Stimulated activated CD8-positive, alpha-beta memory T cell treated with anti-CD3 and anti-CD28 coated beads, Interleukin-2, amount 100 ng/mL, for 1 hour (primary cell): ENCODE measurements around the gene BNC2.
"Not testable (repeated sequence)": the region's sequence is repeated elsewhere in the genome, so short reads cannot be mapped to it uniquely, and the experiment has no call there.

Experiments
- DNase-seq, 2 donors: peaks; one replicate each; pipeline ENCODE4 v3.0.0-alpha.2; 2020; ENCODE audit warnings: low read depth in 2 of 2

The BNC2 gene

DNA sequence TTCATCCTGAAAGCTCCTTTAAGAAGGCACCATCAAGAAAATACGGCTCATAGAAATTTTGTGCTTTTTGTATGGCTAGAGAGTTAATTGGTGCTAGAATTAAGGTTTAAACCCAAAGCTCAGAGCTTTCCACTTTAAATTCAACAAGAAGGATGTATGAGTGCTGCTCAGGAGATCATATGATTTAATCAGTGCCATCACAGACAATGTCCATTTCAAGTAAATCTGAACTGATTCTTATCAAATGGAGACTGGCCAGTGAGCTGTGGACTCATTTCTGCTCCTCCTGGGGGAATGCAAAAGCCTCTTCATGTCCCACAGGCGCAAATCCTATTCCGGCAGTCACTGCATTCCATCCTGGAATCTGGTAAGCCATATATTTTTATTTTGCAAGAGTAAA, 327.2 kb downstream of the BNC2 start:
- DNase-seq, result no peak

DNA sequence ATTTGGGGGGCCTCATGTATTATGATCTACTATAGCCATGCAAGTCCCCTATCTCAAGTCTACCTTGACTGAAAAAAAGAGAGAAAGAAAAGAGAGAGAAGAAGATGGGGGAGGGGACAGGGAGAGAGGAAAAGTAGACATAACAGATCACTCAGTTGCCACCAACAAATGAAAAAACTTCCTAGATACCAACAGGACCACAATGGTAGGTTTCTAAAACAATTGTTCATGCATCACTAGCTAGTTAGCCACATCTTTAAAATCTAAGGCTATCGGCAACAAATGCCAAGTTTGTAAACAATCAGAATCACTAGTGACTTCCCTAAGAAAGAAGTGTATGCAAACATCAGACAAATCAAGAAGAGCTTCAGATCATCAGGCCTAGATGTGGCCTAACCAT, 328.2 kb downstream of the BNC2 start:
- DNase-seq, result no peak

DNA sequence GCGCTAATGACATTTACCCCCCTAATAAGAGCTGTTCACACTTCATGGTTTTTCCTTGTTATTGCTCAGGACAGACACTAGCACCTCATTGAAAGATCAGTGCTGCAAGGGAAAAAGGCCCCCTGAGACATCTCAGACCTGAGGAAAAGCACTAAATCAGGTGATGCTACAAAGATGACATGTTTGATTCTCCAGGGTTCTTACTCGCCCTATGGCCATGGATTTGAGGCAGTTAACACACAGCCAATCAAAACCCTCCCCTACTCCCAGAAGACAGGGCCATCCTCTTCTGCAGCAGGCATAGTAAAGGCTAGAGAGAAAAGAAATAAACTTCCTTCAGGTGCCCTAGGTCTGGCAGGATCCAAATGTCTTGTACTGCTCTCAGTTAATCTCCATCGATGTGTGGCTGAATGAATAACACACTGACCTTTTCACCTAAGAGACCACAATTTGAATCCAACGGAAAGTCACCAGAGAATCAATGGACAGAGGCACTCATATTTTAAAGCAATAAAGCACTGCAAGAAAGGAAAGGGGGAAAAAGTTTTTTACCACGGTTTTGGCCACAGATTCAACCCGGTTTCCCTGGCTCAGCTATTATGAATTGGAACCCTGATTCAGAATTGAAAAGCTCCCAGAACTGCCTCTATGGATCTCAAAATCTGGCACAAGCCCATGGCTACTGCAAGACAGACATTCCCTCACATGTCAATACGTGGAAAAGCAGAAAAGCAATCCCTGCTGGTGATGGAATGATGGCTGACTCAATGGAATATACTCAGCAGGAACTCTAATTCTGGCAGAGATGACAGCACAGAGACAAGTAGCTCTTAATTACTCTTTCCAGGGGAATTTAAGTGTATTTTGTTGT, 329.5 kb downstream of the BNC2 start:
- no peak for DNase-seq

DNA sequence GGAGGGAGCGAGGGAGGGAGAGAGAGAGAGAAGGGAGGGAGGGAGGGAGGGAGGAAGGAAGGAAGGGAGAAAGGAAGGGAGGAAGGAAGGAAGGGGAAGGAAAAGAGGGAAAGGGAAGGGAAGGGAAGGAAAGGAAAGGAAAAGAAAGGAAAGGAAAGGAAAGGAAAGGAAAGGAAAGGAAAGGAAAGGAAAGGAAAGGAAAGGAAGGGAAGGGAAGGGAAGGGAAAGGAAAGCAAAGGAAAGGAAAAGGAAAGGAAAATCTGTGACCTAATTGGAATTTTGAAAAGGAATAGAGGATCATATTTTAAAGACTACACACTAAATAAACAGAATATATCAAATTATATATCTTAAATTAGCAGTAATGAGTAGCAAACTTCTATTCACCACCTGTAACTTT, 330.8 kb downstream of the BNC2 start:
- not testable (repeated sequence) for DNase-seq

DNA sequence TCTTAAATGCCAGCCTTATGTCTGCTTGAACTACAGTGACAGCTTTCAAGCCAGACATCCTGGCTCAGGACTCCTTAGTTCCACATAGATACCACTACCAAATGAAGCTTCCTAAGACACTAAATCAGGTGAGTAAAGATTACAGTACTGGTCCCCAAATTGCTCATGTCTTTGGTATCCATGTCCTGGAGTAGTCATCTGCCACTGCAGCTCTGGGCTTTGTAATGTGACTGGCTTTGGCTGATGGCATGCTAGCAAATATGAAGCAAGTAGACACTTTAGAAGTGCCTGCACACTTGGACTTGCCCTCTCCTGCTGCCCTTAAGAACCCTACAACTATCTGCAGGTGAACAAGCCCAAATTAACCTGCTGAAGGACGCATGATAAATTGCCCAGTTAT, 334.9 kb downstream of the BNC2 start:
- no peak for DNase-seq

DNA sequence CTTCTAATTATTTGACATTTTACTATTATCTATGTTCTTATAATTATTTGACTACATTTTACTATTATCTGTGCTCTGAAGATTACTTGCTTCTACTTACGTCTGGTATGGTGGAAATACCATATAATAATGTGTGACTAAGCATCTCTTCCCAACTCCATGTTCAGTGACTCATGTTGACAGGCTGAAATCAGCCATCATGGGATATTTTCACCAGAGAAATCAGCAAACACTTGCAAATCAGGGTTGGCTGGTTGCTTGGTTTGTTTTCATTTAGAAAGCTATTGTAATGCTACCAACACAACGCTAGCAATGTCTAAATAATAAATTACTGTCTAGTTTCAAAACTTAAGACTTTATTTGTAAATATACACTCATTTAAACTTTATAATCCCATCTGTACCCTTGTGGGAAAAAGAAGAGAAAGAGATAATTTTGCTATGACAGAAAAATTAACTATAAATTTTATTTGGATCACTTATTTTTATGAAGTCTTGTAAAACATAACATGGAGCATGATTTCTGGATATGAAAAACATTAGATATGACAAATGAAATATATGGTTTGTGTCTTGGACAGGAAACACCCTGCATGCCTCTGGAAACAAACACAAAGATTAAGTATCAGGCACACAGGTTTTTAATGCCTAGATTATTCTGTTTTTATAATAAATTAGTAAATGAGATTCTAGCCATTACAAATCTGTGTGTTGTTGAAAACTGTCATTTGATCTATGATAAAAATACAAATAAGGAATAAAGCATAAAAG, 337.6 kb downstream of the BNC2 start:
- DNase-seq, result no peak

DNA sequence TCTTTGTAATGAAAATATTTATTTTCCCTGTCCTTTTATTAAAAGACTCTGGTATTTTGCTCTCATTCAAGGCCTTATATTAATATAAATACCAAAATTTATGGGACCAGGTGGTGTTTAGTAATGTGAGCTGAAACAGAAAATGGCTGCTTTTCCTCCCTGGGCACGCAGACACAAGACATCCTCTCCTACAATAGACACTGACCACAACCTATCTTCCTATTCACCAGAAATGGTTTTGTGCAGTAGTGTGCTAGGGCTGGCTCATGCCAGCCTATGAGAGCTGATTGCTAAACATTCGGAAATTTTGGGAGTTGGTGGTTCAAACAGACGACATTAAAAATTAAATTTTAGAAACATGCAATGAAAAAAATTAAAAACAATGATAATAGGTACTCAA, 338.2 kb downstream of the BNC2 start:
- DNase-seq, result no peak

DNA sequence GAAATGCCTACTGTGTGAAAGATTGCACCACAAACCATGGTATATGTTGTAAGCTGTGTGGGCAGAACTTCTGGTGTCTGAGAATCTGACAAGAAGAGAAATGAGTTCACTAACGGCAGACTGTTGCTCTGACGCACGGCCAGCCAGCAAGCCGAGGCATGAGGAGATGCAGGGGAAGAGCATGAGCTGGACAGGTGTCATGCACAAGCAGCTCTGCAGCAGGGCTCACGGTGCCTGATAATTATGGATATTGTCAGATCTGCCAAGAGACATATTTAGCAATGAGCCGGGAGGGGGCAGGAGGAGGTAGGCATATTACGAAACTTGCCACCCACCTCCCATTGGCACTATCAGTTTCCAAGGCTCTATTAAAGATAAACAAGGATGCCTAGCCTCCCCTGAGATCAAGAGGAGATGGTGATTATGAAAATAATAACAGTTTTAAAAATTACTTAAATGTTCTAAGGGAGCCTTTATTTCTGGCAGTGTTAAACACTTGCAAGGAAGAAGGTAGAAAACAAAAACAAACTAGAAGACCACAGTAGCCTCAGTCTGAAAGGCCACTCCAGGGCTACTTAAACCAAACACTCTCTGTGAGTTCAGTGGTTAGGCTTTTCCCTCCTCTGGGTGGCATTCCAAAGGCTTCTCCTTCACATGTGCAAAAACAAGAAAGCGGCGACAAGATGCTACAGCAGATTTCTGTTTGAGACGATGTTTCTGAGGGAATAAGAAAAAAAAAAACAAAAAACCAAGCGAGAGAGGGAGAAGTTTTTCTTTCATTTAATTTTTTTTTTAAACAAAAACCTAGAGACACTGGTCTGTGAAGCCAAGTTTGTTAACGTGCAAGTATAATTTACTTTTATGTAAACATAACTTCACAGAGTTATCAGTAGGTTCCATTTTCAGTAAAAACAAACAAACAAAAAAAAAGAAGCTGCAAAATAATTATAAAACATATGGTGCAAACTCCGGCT, 339.5 kb downstream of the BNC2 start:
- no peak for DNase-seq

DNA sequence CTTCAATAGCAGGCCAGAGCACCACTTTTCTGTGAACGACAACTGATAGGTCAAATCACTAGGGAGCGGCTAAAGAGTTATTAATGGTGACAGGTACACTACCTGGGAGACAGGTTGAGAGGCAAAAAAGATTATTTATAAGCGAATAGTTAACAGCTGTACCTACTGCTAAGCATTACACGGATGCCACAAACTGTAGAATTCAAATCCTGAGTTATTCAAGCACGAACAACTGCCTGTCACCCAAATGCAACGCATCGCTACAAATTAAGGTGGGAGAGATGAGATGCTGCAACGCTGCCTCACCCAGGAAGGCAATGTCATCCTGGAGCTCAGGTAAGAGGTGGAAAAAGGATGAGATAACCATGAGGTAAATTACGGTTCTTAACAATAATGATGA, 342.9 kb downstream of the BNC2 start:
- no peak for DNase-seq

DNA sequence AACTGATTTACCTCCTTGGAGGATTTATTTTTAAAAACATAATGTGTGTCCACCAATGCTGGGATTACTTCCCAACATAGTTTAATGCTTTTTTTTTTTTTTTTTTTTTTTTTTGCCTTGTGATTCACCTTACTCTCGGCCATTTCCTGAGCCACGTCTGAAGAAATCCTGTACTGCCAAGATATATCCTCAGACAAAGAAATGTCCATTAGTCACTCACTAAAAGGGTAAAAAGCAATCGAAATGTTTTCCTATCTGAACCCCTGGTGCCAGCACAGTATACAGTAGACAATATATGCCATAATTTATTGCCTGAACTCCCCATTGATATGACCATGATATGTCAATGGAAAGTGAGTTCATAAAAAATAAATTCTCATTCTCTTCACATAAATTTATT, 344.1 kb downstream of the BNC2 start:
- DNase-seq, result no peak

DNA sequence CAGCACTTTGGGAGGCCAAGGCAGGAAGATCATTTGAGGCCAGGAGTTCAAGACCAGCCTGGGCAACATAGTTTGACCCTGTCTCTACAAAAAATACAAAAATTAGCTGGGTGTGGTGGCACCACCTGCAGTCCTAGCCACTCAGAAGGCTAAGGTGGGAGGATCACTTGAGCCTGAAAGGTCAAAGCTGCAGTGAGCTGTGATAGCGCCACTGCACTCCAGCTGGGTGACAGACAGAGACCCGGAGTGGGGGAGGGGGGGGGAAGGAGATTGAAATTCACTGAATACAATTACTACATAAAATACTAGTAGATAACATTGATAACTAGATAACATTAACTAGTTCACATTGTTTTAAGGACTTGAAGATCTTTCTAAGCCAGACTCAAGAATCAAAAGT, 345.6 kb downstream of the BNC2 start:
- DNase-seq, result no peak

DNA sequence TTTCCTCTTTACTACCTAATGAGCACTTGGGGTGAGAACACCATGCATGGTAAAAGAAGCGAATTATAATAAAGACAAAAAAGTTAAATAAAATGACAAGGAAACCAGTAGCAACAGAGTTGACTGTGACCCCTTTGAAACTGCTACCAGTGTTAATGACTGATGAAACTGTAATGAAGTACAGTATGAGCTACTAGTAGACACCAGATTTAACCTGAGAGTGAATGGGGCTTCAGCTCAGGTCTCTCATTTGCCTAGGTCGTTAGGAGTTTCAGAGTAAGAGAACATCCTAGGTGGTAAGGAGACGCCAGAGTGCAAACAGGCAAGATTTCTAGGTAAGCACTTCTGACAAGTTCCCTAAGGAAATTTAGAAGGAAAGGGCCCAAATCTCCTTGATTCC, 346.4 kb downstream of the BNC2 start:
- DNase-seq, result no peak

DNA sequence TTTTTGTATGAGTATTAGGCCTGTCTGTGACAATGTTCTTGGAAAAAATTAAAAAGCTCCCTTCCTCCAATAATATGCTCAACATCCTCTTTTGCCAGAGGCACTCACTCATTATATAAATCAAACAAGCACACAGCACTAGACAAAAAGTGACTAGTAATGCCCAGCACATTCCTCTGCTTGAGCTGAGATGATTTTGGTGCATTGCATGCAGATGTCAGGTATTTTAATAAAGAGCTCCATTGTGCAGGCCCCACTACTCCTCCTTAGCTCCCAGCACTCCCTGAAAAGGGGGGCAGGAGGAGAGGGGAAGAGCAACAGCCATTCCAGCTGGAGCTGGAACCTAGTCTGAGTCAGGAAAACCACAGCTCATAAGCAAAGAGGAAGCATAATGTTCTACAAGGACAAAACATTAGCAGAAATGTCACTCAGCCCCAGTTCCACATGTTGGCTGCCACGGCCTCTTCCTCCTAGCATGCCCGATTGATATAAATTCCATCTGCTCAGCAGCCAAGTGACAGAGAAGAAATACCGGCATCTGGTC, 348.5 kb downstream of the BNC2 start:
- DNase-seq, result no peak

DNA sequence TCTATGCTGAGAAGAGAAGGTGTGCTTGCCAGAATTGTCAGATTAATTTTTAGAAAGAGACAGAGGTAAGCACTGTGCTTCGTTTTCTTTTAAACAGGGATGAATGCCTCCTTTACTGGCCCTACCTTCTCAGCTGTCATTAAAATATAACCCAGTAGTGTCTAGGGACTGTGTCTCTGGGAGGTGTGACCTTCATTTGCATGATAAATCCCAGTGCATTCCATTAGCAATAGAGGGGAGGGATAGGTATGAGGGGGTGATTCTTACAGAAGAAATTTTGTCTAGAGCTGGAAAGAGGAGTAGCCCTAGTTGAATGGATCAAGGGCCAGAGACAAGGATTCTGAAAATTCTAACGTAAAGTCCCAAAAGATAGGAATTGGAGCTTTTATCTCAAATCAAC, 351.5 kb downstream of the BNC2 start:
- DNase-seq, result no peak

DNA sequence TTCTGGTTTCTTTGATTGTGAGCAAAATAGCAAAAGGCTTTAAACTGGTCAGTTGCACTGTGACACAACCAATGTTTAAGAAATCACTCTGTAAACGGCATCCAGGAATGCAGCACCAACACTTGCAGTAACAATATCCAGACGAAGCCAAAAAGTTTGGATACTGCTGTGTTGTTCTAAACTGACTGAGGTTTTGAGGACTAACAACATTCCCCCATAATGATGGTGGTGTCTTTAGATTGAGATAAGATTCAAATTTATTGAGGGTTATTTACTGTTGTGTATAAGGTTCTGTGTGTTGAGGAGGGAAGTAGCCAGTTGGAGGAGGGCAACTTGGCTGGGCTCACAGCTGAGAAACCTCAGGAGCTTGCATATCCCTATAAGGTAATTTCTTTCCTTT, 353.6 kb downstream of the BNC2 start:
- no peak for DNase-seq

DNA sequence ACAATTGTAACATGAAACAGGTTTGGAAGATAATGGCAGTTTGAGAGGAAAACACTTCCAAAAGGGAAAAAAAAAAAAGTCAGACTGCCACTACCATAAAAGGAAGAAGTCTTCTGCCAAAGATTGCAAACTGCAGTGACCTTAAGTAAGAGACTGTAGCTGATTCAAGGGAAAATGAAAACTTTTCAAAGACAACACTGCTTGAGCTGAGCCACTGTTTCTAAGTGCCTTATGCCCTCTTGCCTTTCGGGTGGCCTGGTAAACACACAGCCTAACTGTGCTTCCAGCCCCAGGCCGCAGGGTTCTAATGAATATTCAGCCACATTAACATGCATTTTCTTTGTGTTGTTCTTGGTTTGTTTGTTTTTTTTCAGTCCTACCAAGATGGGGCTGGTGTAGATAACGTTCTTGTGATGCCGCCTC, 354.6 kb downstream of the BNC2 start:
- no peak for DNase-seq

DNA sequence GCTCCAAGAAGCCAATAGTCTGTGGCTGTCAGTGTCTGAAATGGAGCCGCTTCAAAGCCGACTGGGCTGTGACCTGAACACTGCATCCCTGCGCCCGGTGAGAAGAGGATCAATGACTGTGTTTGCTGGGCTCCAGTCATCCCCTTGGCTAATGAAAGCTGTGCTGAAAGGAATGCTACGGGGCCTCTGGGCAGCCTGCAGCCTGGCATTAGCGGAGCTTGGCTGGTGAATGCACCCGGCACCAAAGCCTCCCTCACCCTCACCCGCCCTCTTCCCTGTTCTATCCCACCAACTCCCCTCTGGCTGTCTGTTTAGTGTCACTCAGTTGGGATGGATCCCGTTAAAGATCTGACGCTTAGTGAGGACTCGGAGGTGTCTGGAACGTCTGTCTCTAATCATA, 355.3 kb downstream of the BNC2 start:
- no peak for DNase-seq

DNA sequence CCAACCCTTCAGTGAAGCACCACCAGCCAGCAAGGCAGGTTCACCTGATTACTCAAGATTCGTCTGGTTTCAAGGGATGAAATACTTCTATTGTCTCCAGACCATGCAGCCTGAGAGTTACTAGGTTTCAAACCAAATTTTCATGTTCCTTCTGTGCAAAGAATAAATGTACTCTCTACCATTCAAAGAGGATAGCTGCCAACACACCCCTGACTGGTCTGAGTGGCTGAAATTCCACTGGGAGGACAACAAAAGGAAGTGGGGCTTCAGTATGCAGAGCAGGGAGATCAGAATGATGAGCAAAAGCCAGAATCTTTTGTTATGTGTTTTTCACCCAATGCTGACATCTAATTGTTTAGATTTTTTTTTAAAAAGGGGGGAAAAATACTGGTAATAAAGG, 356.3 kb downstream of the BNC2 start:
- no peak for DNase-seq

DNA sequence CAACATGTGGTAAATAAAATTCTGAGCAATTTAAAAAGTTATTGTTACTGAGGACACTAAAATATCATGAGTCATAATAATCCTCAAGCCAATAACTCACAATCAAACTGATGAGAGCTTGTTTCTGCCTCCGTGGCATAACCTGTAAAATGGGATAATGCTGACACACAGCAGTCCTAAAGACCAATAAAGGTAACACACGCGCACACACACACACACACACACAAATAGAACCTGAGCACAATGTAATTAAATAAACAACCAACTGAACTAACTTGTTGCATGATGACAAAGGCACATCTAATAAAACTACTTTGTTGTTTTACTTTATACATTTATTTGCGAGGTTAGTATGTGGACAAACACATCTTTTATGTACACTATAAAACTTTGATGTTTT, 358.2 kb downstream of the BNC2 start:
- no peak for DNase-seq

DNA sequence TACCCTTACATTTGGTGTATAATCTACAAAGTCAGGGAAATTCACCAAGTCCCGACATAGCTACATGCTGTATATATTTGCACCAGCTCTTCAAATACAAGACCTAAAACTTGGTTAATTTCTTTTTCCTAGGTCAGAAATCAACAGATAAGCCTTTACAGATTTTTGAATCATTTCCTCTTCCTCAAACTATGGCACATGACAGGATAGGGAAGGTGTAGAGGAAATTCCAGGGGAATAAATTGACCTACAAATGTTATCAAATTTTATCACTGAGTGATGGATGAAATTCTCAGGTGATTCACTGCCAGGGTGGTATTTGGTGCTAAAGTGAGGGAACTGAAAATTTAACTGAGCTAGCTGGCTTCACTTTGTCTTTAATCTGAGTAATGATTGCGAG, 360.0 kb downstream of the BNC2 start:
- no peak for DNase-seq

DNA sequence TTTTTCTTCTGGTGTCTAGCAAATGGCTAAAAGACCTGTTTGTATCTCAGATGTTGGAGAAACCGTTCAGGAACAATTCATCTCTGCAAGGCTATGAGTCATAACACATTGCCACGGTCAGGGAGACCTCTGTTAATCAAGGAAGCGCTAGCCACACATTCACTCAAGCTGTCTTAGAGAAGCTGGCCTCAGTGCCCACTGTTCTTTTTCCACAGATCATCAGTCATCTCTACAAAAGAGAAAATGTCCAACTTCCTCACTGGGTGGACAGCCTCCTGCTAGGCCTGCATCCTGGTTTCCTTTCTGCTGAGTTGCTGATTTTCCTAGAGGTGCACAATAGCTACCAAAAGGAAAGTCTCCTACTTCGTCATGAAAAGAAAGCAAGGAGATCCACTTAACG, 360.5 kb downstream of the BNC2 start:
- no peak for DNase-seq

DNA sequence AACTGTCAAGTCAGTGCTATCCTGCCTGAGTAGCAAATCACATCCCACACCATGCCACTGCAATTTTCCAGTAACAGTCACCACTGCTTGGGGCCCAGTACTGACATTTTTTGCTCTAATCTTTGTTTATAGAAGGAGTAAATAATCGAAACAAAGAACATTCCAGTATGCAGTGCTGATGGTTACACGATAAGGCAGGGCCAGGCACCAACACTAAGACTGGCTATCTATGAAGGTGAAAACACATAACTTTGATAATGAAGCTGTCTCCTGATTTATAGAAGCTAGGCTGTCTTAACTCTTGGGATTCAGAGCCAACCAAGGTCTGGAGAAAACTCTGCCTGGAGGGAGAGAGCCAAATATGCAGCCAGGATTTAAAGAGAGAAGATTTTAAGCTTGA, 365.3 kb downstream of the BNC2 start:
- DNase-seq, result no peak
